GM10248 (cell line): ENCODE data around the gene SETBP1.

Experiments
- CTCF ChIA-PET: fragments of 300-600 bp; sonication (Branson Sonifier 250); formaldehyde crosslinking; extraction: SDS; loops from one replicate; lab custom pipeline; 2021; ENCODE audit warnings: antibody characterized with exemption; lab: Yijun Ruan, JAX
- POLR2A ChIA-PET: fragments of 350-650 bp; sonication (Branson Sonifier 250); formaldehyde crosslinking; extraction: SDS; loops from one replicate; lab custom pipeline; 2020; ENCODE audit warnings: antibody characterized with exemption; lab: Yijun Ruan, JAX
- DNase-seq: peaks from one replicate; pipeline ENCODE4 v3.0.0; 2012; ENCODE audit errors: extremely low spot score
- CTCF ChIP-seq: IDR thresholded peaks from 2 replicates; pipeline ENCODE4 v1.5.1; 2012; ENCODE audit warnings: mild to moderate bottlenecking, low read depth; ENCODE audit errors: extremely low read depth, missing control alignments, control extremely low read depth

SETBP1 gene

GRCh38 chr18:44998360-44998759 lies 317.7 kb downstream of the SETBP1 start:
- TF ChIP-seq CTCF: no peak
- POLR2A ChIA-PET: interaction anchor here (0.6 kb wide), 1 partner anchor 458 kb away, joined by 4 read pairs; no protein-coding TSS in a partner anchor
- no peak for DNase-seq
- CTCF ChIA-PET: interaction anchor here (1.1 kb wide), 1 partner anchor 13 kb away, joined by 3 read pairs; no protein-coding TSS in a partner anchor

- CTCF ChIA-PET: no interaction called here
- TF ChIP-seq CTCF: no peak
- POLR2A ChIA-PET: no interaction called here
- no peak for DNase-seq
Observed at GRCh38 chr18:45004546-45005080, 323.9 kb downstream of the SETBP1 start.

- POLR2A ChIA-PET: no interaction called here
Observed at GRCh38 chr18:45006934-45007333, 326.2 kb downstream of the SETBP1 start.

GRCh38 chr18:45007531-45007930 lies 326.8 kb downstream of the SETBP1 start:
- CTCF ChIA-PET: no interaction called here
- DNase-seq: no peak
- POLR2A ChIA-PET: no interaction called here
- TF ChIP-seq CTCF: no peak

More at GRCh38 chr18:45006934-45007333, 326.2 kb downstream of the SETBP1 start:
- DNase-seq: no peak
- CTCF ChIA-PET: interaction anchor here (1.4 kb wide), 1 partner anchor 206 kb away, joined by 3 read pairs; no protein-coding TSS in a partner anchor
- TF ChIP-seq CTCF: no peak

- no peak for DNase-seq
- TF ChIP-seq CTCF: no peak
- ChIA-PET CTCF (no interaction called here), POLR2A (no interaction called here)
Observed at GRCh38 chr18:45008694-45009413, 328.2 kb downstream of the SETBP1 start.

- CTCF ChIA-PET: no interaction called here
- no peak for TF ChIP-seq CTCF
- POLR2A ChIA-PET: no interaction called here
- no peak for DNase-seq
Observed at GRCh38 chr18:45009756-45010155, 329.1 kb downstream of the SETBP1 start.
